ENCODE results near the gene PRSS53. TPM values are rescaled to one million over a fixed set of nuclear protein-coding genes. Genes with fewer than 3 reads are reported as not detected.
"Not testable (repeated sequence)": the region's sequence is repeated elsewhere in the genome, so short reads cannot be mapped to it uniquely, and the experiment has no call there.

PRSS53 gene
- total RNA-seq, result 1 to 10 TPM; 4.7 to 4.9 TPM

DNA sequence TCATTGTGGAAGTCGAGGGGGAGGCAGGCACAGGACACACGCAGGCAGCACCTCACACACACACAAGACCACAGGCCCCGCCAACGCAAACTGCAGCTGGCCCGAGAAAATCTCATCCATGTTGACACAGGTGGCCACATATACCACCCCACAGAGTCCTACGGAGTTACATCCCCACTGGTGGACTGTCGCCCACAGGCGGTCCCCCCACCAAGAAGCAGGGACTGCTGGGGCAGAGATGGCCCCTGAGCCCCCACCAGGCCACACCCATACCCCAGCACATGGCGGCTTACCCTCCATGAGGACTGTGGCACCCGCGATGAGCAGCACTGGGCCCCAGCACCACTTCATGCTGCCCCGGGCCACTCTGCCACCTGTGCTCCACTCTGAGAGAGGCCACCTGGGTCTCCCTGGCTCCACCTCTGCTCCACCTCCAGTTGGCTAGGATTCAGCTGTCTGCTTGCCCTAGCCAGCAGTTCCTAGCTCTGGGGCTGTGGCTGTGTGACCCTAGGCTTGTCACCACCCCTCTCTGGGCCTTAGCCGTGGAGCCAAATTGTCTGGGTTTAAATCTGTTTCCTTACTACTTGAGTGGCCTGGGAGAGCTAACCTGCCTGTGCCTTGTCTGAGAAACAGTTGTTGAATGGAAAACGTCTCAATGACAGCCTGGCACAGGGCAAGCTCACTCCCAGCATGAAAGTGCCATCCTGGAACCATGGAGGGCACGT is at the start of gene PRSS53:
Gene PRSS53, minus strand, starts transcription at position 485 of the 725 bp plus-strand sequence. Its CDS starts 134 bp downstream, at position 351.
- no peak within 1 kb of the TSS for H3K4me3 Mint-ChIP-seq
- H3K9me3 Mint-ChIP-seq, result no peaks in the 10 kb centered on the region
- DNase-seq, result no peak
- H3K36me3 Mint-ChIP-seq (ENCODE audit: low read depth), result peaks cover 14% of the 10 kb centered on the region
- peaks cover 11% of the 10 kb centered on the region for H3K4me1 Mint-ChIP-seq
- no peaks in the 10 kb centered on the region for H3K27me3 Mint-ChIP-seq
- ChIA-PET POLR2A (interaction anchor here (3.5 kb wide), 1 partner anchor 15 kb away, joined by 10 read pairs; the partner anchor contains the start of genes ZNF646 and ZNF668), CTCF (no interaction called here)
- no peak within 1 kb of the TSS for H3K27ac Mint-ChIP-seq

DNA sequence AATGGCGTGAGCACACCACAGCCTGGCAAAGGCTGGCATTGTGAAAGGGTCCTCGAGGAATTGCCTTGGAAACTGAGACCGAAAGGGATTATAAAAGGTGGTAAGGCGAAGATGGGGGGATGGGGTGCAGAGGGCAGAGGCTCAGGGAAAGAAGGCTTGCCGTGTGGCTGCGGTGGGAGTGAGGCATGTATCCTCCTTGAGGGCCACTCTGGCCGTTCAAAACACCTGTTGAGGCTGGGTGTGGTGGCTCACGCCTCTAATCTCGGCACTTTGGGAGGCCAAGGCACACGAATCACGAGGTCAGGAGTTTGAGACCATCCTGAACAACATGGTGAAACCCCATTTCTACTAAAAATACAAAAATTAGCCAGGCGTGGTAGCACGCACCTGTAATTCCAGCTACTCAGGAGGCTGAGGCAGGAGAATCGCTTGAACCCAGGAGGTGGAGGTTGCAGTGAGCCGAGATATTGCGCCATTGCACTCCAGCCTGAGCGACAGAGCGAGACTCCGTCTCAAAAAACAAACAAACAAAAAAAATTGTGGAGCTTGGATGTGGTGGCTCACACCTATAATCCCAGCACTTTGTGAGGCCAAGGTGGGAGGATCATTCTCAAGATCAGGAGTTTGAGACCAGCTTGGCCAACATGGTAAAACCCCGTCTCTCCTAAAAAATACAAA is 48.2 kb upstream of the PRSS53 start:
- H3K27ac Mint-ChIP-seq; H3K36me3 Mint-ChIP-seq (ENCODE audit: low read depth); H3K4me1 Mint-ChIP-seq; H3K9me3 Mint-ChIP-seq; H3K4me3 Mint-ChIP-seq; H3K27me3 Mint-ChIP-seq; DNase-seq: not testable (repeated sequence)
- POLR2A ChIA-PET, result interaction anchor here (2.0 kb wide), 1 partner anchor 20 kb away, joined by 6 read pairs; the partner anchor contains the start of gene KAT8
- CTCF ChIA-PET, result interaction anchor here (1.2 kb wide), 1 partner anchor 12 kb away, joined by 3 read pairs; no protein-coding TSS in a partner anchor

DNA sequence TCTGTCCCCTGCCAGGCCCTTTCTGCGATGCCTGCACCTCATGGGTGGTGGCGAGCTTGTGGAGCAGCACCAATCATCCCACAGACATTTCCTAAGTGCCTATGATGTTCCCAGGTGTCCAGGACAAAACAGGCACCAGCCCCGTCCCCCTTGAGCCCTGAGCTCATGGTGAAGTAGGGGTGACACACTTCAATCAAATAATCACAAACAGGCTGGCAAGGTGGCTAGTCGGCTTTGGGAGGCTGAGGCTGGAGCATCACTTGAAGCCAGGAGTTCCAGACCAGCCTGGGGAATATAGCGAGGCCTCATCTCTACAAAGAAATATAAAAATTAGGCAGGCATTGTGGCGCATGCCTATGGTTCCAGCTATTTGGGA is 47.5 kb upstream of the PRSS53 start:
- Mint-ChIP-seq H3K27ac (no peak overlapping the region), H3K36me3 (ENCODE audit: low read depth) (peaks cover 5% of the 10 kb centered on the region), H3K4me3 (no peak overlapping the region), H3K27me3 (no peaks in the 10 kb centered on the region), H3K4me1 (peaks cover 3% of the 10 kb centered on the region), H3K9me3 (no peaks in the 10 kb centered on the region)
- POLR2A ChIA-PET, result interaction anchor here (2.0 kb wide), 1 partner anchor 19 kb away, joined by 6 read pairs; the partner anchor contains the start of gene KAT8
- CTCF ChIA-PET, result interaction anchor here (1.2 kb wide), 1 partner anchor 11 kb away, joined by 3 read pairs; no protein-coding TSS in a partner anchor
- DNase-seq, result no peak

DNA sequence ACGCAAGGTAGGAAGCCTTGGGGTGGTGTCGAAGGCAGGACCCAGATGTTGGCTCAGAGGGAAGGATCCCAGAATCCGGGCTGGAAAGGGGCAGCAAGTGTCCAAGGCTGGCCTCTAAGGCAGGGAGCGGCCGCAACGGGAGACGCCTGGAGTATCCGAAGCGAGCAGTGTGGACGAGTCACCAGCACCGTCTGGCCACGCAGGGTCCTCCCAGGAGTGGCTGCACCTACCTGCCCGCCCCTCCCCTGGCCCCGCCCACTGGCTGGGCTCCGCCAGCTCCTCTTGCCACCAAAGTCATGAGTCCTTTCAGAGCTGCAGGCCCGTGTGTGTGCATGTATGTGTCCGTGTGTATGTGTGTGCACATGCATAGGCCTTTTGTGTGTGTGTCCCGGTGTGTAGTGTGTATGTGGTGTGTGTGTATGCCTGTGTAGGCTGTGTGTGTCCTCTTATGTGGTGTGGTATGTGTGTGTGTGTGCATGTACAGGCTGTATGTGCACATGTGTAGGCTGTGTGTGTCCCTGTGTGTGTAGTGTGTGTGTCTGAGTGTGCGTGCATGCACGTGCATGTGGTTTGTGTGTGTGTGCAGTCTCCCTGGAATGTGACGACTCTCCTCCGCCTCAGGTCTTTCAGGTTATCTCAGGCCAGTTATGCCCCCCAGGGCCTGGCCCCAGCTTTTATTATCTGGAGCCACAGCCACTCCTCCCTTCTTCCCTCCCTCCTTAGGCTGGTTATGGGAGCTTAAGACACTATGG is 47.0 kb upstream of the PRSS53 start, which contains the start of gene PRSS8:
Gene PRSS8, minus strand, starts transcription at position 193 of the 752 bp plus-strand sequence. CDS start 229 bp downstream, outside the sequence.
- Mint-ChIP-seq H3K4me3 (no peak within 1 kb of the TSS), H3K9me3 (no peaks in the 10 kb centered on the region), H3K4me1 (peaks cover 1% of the 10 kb centered on the region), H3K36me3 (ENCODE audit: low read depth) (peaks cover 5% of the 10 kb centered on the region), H3K27me3 (no peaks in the 10 kb centered on the region), H3K27ac (no peak within 1 kb of the TSS)
- no peak for DNase-seq
- POLR2A ChIA-PET, result interaction anchor here (0.9 to 2.0 kb wide), 3 partner anchors 14 to 50 kb away, joined by 3 to 6 read pairs (median 3); partner anchors contain the start of gene KAT8
- CTCF ChIA-PET, result interaction anchor here (1.2 kb wide), 1 partner anchor 11 kb away, joined by 3 read pairs; no protein-coding TSS in a partner anchor

DNA sequence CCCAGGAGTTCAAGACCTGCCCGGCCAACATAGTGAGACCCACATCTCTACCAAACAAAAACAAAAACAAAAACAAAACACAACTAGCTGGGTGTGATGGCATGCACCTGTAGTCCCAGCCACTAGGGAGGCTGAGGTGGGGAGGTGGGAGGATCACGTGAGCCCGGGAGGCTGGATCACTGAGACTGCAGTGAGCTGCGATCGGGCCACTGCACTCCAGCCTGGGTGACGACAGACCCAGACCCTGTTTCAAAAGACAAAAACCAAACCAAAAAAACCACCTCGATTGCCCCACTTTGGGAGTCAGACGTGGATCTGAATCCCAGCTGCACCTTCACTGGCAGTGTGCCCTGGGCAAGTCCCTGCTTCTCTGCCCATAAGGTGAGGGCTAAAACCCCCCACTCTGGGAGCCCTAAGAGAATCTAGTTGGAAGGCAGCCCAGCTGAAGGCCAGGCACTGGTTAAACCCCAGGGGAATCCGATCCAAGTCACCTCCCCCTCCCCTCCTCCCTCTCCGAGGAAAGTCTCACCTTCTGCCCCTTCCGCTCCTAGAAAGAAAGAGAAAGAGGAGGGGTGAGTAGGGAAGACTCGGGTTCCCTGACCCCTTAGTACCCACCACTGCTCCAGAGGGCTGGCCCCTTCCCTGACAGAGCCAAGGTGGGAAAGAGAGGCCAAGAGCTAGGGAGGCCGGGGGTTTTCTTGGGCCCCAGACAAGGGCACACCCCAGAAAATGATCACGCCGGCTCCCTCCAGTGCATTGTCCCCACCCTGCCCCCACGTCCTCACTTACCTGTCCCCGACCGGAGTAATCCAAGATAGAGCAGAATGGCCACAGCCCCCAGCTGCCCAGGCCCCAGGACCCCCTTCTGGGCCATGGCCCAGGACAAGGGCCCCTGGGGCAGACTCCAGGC is 46.1 kb upstream of the PRSS53 start:
- no peaks in the 10 kb centered on the region for H3K27me3 Mint-ChIP-seq

DNA sequence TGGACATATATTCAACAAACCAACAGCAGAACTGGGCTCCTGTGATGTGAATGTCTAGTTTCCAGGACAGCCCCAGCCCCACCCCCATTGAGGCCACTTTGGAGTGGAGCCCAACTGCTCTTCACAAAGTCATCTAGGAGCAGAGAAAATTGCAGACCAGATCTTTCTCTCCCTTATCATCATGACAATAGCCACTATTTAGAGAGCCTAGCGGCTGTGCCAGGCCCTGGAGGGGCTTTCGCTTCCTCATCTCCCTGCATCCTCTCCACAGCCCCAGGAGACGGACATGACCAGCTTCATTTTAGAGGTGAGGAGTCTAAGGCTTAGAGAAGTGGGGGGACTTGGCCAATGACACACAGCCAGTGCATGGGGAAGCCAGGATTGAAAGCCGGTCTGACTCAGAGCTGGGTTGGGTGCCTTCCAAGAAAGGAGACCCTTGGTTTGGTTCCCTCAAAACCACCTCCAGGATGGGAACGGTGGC is 45.4 kb upstream of the PRSS53 start:
- Mint-ChIP-seq H3K27me3 (no peaks in the 10 kb centered on the region), H3K4me1 (no peaks in the 10 kb centered on the region)
- CTCF ChIA-PET, result no interaction called here

More for the DNA sequence above, 46.1 kb upstream of the PRSS53 start:
- Mint-ChIP-seq H3K27ac (no peak overlapping the region), H3K36me3 (ENCODE audit: low read depth) (peaks cover 5% of the 10 kb centered on the region), H3K9me3 (no peaks in the 10 kb centered on the region), H3K4me3 (no peak overlapping the region), H3K4me1 (no peaks in the 10 kb centered on the region)
- CTCF ChIA-PET, result no interaction called here
- POLR2A ChIA-PET, result interaction anchor here (0.9 to 1.4 kb wide), 2 partner anchors 13 to 51 kb away, joined by 3 read pairs; no protein-coding TSS in a partner anchor
- no peak for DNase-seq

DNA sequence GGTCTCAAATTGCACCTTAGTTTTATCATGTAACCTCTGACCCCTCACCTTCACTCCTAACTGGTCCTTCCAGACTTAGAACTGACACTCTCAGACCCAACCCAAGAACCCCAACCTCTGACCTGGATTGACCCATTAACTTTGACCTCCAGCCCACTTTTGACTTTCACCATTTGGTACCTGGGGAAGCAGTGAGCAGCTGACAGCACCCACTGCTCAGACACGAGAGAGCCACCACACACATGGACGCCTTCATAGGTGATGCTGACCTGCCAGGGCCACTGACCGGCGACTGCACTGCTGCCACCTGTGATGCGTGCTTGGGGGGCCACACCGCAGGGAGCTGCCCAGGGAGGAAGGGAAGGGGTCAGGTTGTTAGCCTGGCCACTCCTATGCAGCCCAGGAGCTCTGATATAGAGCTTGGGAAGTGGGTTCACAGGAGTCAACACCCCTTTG is 44.3 kb upstream of the PRSS53 start:
- H3K9me3 Mint-ChIP-seq, result no peaks in the 10 kb centered on the region
- H3K4me1 Mint-ChIP-seq, result peaks cover 1% of the 10 kb centered on the region
- no peak overlapping the region for H3K27ac Mint-ChIP-seq
- no peak overlapping the region for H3K4me3 Mint-ChIP-seq
- ChIA-PET POLR2A (interaction anchor here (1.2 to 1.4 kb wide), 2 partner anchors 9 to 15 kb away, joined by 4 to 5 read pairs; partner anchors contain the start of gene KAT8), CTCF (interaction anchor here (1.6 kb wide), 1 partner anchor 9 kb away, joined by 7 read pairs; no protein-coding TSS in a partner anchor)
- H3K27me3 Mint-ChIP-seq, result no peaks in the 10 kb centered on the region
- H3K36me3 Mint-ChIP-seq (ENCODE audit: low read depth), result peaks cover 5% of the 10 kb centered on the region
- DNase-seq, result no peak

More for the DNA sequence above, 45.4 kb upstream of the PRSS53 start:
- Mint-ChIP-seq H3K27ac (no peak overlapping the region), H3K4me3 (no peak overlapping the region), H3K36me3 (ENCODE audit: low read depth) (peaks cover 5% of the 10 kb centered on the region), H3K9me3 (no peaks in the 10 kb centered on the region)
- POLR2A ChIA-PET, result interaction anchor here (1.4 kb wide), 2 partner anchors 8 to 12 kb away, joined by 3 to 5 read pairs; no protein-coding TSS in a partner anchor
- no peak for DNase-seq

DNA sequence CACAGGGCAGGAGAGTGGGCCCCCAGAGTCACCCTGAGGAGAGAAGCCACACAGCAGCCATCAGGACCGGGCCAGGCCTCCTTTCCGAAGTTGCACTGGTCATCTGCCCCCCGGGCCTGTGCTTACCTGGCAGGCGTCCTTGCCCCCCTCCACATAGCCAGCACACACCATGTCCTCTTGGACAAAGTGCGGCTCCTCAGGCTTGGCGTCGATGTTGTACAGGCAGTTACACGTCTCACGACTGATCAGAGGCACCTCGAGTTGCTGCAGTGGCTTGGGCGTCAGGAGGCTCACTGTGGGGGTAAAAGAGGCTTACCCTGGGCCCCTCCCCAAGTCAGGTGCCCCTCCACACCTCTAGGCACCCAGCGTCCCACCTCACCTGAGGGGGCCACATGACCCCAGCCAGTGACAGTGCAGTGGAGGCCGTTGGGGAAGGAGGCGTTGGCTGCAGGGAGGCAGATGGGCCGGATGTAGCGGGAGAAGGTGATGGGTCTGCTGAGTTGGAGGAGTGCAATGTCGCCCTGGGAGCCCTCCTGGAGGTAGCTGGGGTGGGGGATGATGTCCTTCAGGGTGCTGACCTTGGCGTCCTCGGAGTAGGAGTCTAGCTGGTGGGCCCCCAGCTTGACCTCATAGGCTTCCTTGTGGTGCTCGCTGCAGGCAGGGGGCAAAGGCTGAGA is 43.7 kb upstream of the PRSS53 start:
- H3K9me3 Mint-ChIP-seq, result no peaks in the 10 kb centered on the region
- H3K36me3 Mint-ChIP-seq (ENCODE audit: low read depth), result peaks cover 5% of the 10 kb centered on the region
- ChIA-PET CTCF (interaction anchor here (1.6 kb wide), 1 partner anchor 10 kb away, joined by 7 read pairs; no protein-coding TSS in a partner anchor), POLR2A (interaction anchor here (1.2 kb wide), 1 partner anchor 15 kb away, joined by 4 read pairs; the partner anchor contains the start of gene KAT8)
- H3K27ac Mint-ChIP-seq, result no peak overlapping the region
- H3K4me1 Mint-ChIP-seq, result peaks cover 1% of the 10 kb centered on the region
- no peak overlapping the region for H3K4me3 Mint-ChIP-seq
- no peaks in the 10 kb centered on the region for H3K27me3 Mint-ChIP-seq
- DNase-seq, result no peak

DNA sequence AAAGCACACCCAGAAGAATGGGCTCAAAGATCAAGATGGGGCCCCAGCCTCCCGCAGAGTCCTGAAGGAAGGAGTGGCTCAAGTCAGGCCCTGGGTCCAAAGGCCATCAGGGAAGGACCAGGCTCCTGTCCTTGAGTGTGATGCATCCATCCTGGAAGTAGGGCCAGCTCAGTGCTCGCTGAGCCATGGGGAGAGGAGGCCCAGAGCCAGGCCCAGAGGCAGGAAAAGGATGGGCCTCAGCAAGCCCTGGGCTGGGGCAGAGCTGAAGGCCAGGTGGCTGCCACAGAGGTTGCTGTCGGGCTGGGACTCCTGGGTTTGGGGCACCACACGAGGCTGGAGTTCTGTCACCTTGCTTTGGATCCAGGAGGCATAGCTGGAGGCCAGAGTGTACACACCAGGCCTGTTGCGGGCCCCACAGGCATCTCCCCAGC is 43.1 kb upstream of the PRSS53 start:
- ChIA-PET POLR2A (interaction anchor here (1.7 kb wide), 2 partner anchors 14 to 48 kb away, joined by 4 to 6 read pairs; partner anchors contain the start of genes FUS and KAT8), CTCF (interaction anchor here (0.6 to 1.6 kb wide), 2 partner anchors 10 kb away, joined by 3 to 7 read pairs; no protein-coding TSS in a partner anchor)
- H3K4me1 Mint-ChIP-seq, result peaks cover 1% of the 10 kb centered on the region
- H3K27me3 Mint-ChIP-seq, result no peaks in the 10 kb centered on the region
- peaks cover 5% of the 10 kb centered on the region for H3K36me3 Mint-ChIP-seq (ENCODE audit: low read depth)
- no peak for DNase-seq
- no peaks in the 10 kb centered on the region for H3K9me3 Mint-ChIP-seq
- no peak overlapping the region for H3K27ac Mint-ChIP-seq
- H3K4me3 Mint-ChIP-seq, result no peak overlapping the region

DNA sequence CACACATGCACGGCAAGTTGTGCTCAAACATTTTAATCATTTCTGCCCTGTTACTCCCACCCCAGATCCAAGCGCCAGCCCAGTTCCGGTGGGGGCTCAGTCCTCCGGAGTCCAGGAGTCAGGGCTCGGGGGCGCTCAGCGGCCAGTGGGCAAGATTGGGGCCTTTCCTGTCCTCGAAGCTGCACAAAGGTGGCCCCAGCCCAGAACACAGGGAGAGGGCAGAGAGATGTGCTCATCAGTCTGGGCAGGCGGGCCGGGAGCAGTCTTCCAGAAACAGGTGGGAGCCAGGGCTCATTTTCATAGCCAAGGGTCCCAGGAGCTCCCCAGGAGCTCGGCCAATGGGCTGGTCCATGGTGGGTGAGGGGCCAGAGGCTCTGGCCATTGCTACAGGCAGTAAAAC is 42.7 kb upstream of the PRSS53 start:
- Mint-ChIP-seq H3K36me3 (ENCODE audit: low read depth) (peaks cover 5% of the 10 kb centered on the region), H3K27me3 (no peaks in the 10 kb centered on the region), H3K4me3 (no peak overlapping the region), H3K9me3 (no peaks in the 10 kb centered on the region), H3K27ac (no peak overlapping the region), H3K4me1 (peaks cover 1% of the 10 kb centered on the region)
- POLR2A ChIA-PET, result interaction anchor here (1.7 kb wide), 2 partner anchors 13 to 49 kb away, joined by 4 to 6 read pairs; partner anchors contain the start of genes FUS and KAT8
- no peak for DNase-seq
- CTCF ChIA-PET, result interaction anchor here (0.6 kb wide), 1 partner anchor 10 kb away, joined by 3 read pairs; no protein-coding TSS in a partner anchor

DNA sequence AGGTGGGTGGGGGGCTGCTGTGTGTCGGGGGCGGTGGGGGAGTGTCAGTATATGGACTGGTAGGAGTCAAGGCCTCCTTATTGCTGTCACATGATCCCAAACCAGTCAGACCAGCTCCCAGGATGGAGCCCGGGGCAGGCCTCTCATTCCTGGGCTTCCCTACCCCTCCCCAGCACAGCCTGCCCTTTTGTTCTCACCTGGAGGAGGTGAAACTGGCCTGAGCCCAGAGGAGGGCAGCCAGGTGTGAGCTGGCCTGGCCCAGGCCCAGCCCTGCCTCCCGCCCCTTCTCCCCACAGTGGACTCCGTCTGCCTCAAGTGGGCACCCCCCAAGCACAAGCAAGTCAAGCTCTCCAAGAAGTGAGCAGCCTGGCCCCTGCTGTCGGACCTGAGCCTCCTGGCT is 42.2 kb upstream of the PRSS53 start:
- Mint-ChIP-seq H3K9me3 (no peaks in the 10 kb centered on the region), H3K27ac (no peak overlapping the region), H3K4me1 (peaks cover 1% of the 10 kb centered on the region), H3K36me3 (ENCODE audit: low read depth) (peaks cover 10% of the 10 kb centered on the region), H3K4me3 (no peak overlapping the region), H3K27me3 (no peaks in the 10 kb centered on the region)
- CTCF ChIA-PET, result no interaction called here
- POLR2A ChIA-PET, result interaction anchor here (1.7 to 2.0 kb wide), 3 partner anchors 11 to 49 kb away, joined by 4 to 7 read pairs (median 6); partner anchors contain the start of genes FUS and KAT8
- no peak for DNase-seq

Measured in activated CD4-positive, alpha-beta memory T cell treated with anti-CD3 and anti-CD28 coated beads, Interleukin-2, amount 10 ng/mL, durations not matched to agents 7 days and 5 days (primary cell).